OCI-LY1 (cell line): Measurements from ENCODE around the gene GAMT.

Source experiments
- CTCF ChIP-seq: fragments of 200-600 bp; sonication (generic), shearing (Covaris generic); IDR thresholded peaks from 2 replicates; pipeline ENCODE4 v1.5.1; 2017; ENCODE audit warnings: mild to moderate bottlenecking, antibody characterized with exemption, low read length, moderate library complexity, mixed read lengths
- EZH2 ChIP-seq: fragments of 200-600 bp; sonication (generic), shearing (Covaris generic); IDR thresholded peaks from 2 replicates; pipeline ENCODE4 v1.8.0; 2017; ENCODE audit warnings: borderline replicate concordance, mixed run types, mild to moderate bottlenecking, antibody characterized with exemption, low read length, moderate library complexity, mixed read lengths

- no peak for TF ChIP-seq CTCF
- no peak for TF ChIP-seq EZH2
Observed at GRCh38 chr19:1392407-1392806, 8.9 kb downstream of the GAMT start.
